ENCODE measurements around the gene SMIM33.
"Not testable (repeated sequence)": the region's sequence is repeated elsewhere in the genome, so short reads cannot be mapped to it uniquely, and the experiment has no call there.

Gene SMIM33

GRCh38 chr5:139457653-139458306 lies 13.0 kb upstream of the SMIM33 start:
- DNase-seq = no peak

GRCh38 chr5:139458580-139459407 lies 12.0 kb upstream of the SMIM33 start:
- DNase-seq = peak; percentile 84

- no peak for DNase-seq
Observed at GRCh38 chr5:139459451-139459934, 11.3 kb upstream of the SMIM33 start.

GRCh38 chr5:139460455-139460854 lies 10.3 kb upstream of the SMIM33 start:
- no peak for DNase-seq

- DNase-seq = no peak
Observed at GRCh38 chr5:139461176-139461575, 9.6 kb upstream of the SMIM33 start.

- no peak for DNase-seq
Observed at GRCh38 chr5:139461698-139462097, 9.1 kb upstream of the SMIM33 start.

- no peak for DNase-seq
Observed at GRCh38 chr5:139462586-139463276, 8.1 kb upstream of the SMIM33 start, which contains the start of gene ECSCR. Gene ECSCR (minus strand): TSS chr5:139462743. CDS start chr5:139462670, 73 bp downstream.

GRCh38 chr5:139468421-139468931 lies 2.3 kb upstream of the SMIM33 start:
- no peak for DNase-seq

GRCh38 chr5:139472386-139473030 lies 1.7 kb downstream of the SMIM33 start:
- no peak for DNase-seq

GRCh38 chr5:139473105-139473504 lies 2.3 kb downstream of the SMIM33 start:
- no peak for DNase-seq

- DNase-seq = no peak
Observed at GRCh38 chr5:139473565-139473964, 2.8 kb downstream of the SMIM33 start.

- peak; percentile 48 for DNase-seq
Observed at GRCh38 chr5:139474890-139475791, 4.3 kb downstream of the SMIM33 start.

- DNase-seq = no peak
Observed at GRCh38 chr5:139475865-139476617, 5.2 kb downstream of the SMIM33 start.

- not testable (repeated sequence) for DNase-seq
Observed at GRCh38 chr5:139478657-139479423, 8.0 kb downstream of the SMIM33 start.

GRCh38 chr5:139479729-139480128 lies 8.9 kb downstream of the SMIM33 start:
- not testable (repeated sequence) for DNase-seq

- no peak for DNase-seq
Observed at GRCh38 chr5:139481122-139481533, 10.3 kb downstream of the SMIM33 start.

- no peak for DNase-seq
Observed at GRCh38 chr5:139481580-139482049, 10.8 kb downstream of the SMIM33 start.

- DNase-seq = peak; percentile 75
Observed at GRCh38 chr5:139482050-139482889, 11.5 kb downstream of the SMIM33 start, which contains the start of gene STING1. Gene STING1 (minus strand): TSS chr5:139482758. CDS start chr5:139481704, 1,054 bp downstream.

GRCh38 chr5:139482890-139483208 lies 12.0 kb downstream of the SMIM33 start:
- DNase-seq = not testable (repeated sequence)

All from CD4-positive, alpha-beta T cell treated with Interleukin-12 subunit alpha and Interleukin-12 subunit beta, for 1 hour (primary cell).